HTR-8/SVneo (cell line): Measurements from ENCODE around the gene RHOXF2B.

Experiments used
- DNase-seq: peaks from one replicate; pipeline ENCODE4 v3.0.0; 2011; ENCODE audit warnings: low spot score, mixed read lengths; ENCODE audit not compliant: insufficient read length
- FAIRE-seq: peaks from 2 replicates; lab custom pipeline; 2011; peaks lifted over from hg19 to GRCh38; lab: Jason Lieb, UNC

RHOXF2B gene

GRCh38 chrX:120022763-120023162 is 54.7 kb downstream of the RHOXF2B start:
- no peak for DNase-seq
- FAIRE-seq: no peak
